Stimulated activated CD4-positive, alpha-beta T cell treated with anti-CD3 and anti-CD28 coated beads, TNF-alpha, amount 100 ng/mL, for 48 hours (primary cell): ENCODE data around the gene ASPSCR1.
"Not testable (repeated sequence)": the region's sequence is repeated elsewhere in the genome, so short reads cannot be mapped to it uniquely, and the experiment has no call there.

ENCODE experiments used
- DNase-seq, 3 donors: peaks; one replicate each; pipeline ENCODE4 v3.0.0-alpha.2; 2020; ENCODE audit warnings: low read depth in 3 of 3

Gene ASPSCR1

DNA sequence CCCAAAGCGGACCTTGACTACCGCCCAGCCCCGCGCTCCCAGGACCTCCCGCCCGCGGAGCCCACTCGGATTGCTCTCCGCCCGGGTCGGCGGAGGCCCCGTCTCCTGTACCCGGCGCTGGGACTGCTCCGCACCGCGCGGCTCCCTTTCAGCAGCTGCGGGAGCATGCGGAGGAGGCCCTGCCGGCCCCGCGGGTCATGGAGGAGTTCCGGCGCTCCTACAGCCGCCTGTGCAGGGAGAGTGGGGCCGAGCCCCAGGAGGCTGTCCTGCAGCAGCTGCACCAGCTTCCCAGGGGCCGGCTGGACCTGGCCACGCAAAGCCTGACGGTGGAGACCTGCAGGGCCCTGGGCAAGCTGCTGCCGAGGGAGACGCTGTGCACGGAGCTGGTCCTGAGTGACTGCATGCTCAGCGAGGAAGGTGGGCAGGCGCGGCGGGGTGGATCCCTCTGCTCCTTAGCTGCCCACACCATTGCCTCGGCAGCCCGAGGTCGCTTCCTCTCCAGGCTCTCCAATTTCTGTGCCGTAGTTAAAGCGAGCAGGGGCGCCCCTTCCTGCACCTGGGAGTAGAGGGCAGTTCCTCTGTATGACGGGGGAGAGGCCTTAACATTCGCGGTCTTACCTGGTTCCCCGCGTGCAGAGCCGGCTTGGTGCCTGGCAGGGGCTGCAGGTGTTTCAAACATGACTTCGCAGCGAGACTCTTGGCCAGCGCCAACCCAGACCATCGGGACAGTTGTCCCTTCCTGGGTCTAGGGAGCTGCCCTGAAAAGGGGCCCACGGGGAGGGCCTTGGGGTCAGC lies 46.2 kb downstream of the ASPSCR1 start:
- DNase-seq = no peak

DNA sequence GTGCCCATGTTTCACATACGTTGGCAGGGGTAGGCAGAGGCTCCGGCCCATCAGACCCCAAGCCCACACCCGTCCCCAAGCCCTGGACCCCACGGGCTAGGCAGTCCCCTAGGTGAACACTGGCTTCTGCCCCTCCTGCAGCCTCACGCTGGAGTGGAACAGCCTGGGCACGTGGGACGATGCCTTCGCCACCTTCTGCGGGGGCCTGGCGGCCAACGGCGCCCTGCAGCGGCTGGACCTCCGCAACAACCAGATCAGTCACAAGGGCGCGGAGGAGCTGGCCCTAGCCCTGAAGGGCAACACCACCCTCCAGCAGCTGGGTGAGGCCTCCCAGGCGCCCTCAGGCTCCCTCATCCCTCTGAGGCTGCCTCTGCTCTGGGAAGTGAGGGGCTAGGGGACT lies 47.4 kb downstream of the ASPSCR1 start:
- no peak for DNase-seq

DNA sequence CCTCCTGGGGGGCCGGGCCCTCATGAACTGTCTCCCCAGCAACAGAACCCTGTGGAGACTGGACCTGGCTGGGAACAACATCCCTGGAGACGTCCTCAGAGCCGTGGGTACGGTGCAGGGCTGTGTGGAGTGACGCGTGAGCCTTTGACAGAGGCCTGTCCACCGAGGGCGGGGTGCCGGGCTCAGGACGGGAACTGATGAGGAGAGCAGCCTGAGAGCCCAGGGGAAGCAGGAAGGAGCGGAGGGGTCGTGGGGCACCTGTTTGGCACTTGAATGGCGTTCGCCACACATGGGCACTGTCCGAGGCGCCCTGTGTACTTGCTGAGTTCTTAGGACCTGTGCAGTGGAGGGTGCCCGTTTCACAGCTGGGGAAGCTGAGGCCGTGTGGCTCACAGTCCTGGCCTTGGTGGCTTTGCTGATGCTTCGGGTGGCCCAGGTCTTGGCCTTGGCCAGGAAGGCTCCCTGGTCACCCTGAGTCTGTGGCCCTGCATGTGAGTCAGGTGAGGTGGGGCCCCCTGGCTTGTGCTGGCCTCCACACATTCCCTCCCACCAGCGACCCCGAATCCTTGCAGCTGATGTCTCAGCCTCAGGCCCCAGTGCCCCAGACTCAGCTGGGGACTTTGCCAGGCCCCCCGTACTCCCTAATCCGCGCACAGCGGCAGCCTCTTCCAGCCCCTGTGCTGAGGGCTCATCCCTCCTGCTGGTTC lies 48.1 kb downstream of the ASPSCR1 start:
- DNase-seq = no peak

DNA sequence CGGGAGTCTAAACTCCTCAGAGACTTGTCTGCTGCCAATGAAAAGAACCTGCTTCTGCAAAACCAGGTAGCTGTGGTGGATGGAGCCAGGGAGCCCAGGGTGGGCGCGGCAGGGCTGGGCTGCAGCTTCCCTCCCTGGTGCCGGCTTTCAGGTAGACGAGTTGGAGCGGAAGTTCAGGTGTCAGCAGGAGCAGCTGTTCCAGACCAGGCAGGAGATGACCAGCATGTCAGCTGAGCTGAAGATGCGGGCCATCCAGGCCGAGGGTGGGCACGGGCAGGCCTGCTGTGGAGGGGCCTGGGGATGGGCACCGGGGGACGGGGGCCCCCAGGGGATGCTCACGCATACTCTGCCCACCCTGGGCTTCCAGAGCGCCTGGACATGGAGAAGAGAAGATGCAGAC lies 50.8 kb downstream of the ASPSCR1 start:
- DNase-seq = no peak

DNA sequence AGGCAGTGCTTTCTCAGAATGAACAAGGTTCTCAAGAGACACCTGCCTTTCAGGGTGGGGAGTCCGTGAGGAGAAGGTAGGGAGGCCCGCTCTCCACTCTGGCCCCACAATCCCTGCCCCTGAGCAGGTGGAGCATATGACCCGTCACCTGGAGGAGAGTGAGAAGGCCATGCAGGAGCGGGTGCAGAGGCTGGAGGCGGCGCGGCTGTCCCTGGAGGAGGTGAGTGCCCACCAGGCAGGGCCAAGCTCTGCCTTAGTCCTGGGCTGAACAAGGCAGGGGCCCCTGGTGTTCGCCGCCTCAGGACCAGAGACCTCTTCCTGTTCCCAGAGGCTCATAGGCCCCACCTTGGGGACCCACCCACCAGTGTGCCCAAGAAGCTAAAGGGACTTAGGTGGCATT lies 51.5 kb downstream of the ASPSCR1 start:
- DNase-seq = no peak

DNA sequence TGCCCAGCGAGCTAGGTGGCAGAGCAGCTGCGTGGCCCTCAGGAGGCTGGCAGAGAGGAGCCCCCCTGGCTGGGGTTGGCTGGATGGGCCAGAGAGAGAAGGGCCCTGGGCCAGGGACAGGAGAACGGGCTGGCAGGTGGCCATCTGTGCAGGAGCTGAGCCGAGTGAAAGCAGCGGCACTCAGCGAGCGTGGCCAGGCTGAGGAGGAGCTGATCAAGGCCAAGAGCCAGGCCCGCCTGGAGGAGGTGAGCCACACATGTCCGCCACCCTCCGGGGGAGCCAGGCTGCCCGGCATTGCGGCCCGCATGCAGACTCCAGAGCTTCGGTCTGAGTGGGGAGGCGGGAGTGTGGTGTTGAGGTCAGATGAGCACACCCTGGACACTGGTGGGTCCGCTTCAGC lies 52.0 kb downstream of the ASPSCR1 start:
- no peak for DNase-seq

DNA sequence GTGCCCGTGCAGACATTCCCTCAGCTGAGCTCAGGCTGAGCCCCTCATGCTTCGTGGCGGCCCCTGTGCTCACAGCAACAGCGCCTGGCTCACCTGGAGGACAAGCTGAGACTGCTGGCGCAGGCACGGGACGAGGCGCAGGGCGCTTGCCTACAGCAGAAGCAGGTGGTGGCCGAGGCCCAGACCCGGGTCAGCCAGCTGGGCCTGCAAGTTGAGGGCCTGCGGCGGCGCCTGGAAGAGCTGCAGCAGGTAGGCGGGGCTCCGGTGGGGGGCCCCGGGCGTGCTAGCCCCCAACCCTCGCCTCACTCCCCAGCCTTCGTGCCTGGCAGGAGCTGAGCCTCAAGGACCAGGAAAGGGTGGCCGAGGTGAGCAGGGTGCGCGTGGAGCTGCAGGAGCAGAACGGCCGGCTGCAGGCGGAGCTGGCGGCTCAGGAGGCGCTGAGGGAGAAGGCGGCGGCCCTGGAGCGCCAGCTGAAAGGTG lies 52.6 kb downstream of the ASPSCR1 start:
- DNase-seq = no peak

DNA sequence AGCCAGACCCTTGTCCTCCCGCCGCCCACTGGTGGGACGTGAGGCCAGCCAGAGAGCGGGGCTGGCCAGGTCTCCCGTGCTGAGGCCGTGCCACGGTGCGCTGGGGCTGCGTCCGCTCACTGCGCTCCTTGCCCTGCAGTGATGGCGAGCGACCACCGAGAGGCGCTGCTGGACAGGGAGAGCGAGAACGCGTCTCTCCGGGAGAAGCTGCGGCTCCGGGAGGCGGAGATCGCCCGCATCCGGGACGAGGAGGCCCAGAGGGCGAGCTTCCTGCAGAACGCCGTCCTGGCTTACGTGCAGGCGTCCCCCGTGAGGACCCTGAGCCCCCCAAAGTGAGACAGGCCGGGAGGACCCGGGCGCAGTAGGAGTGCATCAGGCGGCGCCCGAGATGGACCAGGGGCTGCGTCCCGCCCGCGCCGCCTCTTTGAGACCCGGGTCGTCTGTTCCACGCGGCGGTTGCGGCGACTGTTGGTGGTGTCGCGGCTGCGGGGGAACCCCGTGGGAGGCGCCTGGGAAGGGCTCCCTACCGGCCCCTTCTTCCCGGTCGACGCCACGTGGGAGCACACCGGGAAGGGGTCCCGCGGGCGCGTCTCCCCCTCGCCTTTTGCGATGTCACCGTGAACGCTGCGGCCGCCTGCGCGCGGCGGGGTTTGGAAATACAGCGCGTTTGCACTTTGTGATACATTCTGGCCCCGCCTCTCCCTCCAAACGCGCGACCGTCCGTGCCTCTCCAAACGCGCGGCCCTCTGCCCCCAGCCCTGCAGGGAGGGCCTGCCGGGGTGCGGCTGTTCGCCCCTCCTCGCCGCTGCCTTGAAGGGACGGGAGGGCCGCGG lies 53.3 kb downstream of the ASPSCR1 start:
- peak; percentile 73 to 76 (median 75) for DNase-seq

DNA sequence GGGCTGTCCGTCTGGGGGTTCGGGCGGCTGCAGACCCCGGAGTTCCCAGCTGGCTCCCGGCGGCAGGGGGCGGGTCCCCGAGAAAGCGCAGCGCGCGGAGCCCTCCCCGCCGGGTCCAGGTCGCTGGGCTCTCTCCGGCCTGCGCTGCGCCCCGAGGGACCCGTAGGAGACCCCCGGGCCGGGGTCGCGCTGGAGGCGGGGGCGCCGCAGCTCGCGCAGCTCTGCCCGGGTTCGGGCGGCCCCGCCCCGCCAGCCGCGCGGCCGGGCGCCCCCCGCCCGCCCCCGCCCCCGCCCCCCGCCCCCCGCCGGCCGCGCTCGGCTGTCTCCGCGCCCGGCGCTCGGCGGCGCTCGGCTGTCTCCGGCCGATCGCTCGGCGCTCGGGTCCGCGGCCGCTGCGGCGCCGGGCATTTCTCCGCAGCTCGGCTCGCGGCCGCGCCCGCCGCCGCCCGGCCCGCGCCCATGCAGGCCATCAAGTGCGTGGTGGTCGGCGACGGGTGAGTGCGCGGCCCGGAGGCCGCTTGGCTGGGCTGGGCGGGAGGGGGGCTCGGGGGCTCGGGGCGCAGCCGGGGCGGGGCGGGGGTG lies 54.0 kb downstream of the ASPSCR1 start, which contains the start of gene RAC3:
TSS of gene RAC3 (plus strand) at position 376 of the 582 bp plus-strand sequence. CDS start at position 460, 84 bp downstream.
- no peak for DNase-seq

DNA sequence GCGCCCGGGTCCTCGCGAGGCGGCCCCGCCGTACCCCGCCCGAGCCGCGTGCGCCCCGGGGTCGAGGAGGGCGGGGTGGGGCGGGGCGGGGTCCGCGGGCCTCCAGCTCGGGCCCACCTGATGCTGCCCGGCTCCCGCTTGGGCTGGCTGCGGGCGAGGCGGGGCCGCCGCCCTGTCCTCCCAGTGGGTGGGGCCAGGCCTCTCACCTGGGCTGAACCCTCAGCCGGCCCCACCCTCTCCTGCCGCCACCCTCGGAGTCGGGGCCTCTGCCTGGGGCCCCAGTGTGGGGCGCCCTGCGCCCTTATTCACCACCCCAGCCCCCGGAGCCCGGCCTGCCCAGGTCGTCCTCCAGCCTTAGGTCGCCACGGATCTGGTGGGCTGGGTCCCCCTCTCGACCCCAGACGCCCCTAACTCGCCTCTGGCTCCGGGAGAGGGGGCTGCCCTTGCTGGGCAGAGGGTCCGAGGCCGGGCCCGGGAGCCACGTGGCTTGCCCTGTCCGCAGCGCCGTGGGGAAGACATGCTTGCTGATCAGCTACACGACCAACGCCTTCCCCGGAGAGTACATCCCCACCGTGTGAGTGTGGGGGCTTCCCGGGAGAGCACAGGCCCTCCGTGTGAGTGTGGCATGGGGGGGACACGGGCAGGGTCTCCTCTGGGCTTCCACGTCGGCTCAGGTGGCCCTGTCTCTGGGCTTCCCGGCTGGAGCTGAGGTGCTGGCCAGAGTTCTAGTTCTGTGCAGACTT lies 54.6 kb downstream of the ASPSCR1 start:
- peak in 1 of 3 donors; percentile 58 for DNase-seq

DNA sequence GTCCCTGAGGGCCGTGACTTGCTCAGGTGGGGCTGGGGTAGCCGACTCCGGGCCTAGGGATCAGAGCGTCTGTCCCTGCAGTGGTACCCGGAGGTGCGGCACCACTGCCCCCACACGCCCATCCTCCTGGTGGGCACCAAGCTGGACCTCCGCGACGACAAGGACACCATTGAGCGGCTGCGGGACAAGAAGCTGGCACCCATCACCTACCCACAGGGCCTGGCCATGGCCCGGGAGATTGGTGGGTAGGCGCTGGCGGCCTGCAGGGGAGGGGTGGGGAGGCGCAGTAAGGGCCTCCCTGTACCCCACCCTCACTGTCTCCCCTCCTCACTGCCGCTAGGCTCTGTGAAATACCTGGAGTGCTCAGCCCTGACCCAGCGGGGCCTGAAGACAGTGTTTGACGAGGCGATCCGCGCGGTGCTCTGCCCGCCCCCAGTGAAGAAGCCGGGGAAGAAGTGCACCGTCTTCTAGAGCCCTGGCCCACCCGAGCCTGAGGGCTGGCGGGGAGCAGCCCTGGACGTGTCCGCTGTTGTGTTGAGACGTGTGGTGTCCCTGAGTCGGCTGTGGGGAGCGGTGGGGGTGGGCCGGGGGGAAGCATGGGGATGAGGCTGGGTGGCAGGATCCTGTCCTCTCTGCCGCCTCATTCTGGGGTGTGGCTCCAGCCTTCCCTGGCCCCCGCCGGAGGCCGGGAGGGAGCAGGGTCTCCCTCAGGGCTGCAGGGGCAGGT lies 56.1 kb downstream of the ASPSCR1 start:
- no peak for DNase-seq

DNA sequence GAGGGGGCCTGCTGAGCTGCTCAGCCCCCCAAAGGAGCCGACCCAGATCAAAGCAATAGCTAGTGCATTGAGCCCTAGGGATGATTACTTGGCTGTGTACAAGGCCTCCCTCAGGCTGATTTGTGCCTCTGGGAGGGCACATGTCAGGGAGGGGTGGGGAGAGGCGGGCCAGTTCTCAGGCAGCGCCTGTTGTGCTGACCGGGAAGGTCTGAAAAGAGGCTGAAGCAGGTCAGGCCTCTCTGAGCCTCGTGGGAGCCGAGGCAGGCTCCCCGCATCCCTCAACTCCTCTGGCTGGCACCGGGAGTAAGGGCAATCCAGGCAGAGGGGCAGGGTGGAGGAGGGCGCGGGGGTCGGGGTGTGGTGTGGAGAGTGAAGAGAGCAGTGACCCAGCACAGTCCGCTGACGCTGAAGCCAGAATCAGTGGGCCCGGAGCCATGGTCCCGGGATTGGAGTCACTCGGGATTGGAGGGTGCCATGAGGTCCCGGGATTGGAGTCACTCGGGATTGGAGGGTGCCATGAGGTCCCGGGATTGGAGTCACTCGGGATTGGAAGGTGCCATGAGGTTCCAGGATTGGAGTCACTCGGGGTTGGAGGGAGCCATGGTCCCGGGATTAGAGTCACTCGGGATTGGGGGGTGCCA lies 57.1 kb downstream of the ASPSCR1 start:
- DNase-seq = no peak

DNA sequence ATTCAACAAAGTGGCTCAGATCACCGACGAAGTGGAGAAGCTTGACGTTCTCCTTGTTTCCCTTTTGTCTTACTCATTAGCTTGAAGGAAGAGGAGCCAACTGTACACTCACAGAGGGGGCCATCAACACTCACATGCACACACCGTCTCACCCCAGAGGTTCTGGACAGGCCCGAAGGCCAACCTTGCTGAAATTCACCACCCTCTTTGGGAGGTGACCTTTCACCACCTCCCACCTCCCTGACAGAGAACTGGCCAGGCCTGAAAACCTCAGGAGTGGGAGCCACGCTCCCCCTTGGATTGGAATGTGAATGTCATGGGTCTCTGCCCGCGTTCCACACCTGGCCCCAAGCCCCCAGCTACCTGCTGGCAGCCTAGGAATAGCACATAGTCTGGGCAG lies 58.1 kb downstream of the ASPSCR1 start:
- DNase-seq = no peak

DNA sequence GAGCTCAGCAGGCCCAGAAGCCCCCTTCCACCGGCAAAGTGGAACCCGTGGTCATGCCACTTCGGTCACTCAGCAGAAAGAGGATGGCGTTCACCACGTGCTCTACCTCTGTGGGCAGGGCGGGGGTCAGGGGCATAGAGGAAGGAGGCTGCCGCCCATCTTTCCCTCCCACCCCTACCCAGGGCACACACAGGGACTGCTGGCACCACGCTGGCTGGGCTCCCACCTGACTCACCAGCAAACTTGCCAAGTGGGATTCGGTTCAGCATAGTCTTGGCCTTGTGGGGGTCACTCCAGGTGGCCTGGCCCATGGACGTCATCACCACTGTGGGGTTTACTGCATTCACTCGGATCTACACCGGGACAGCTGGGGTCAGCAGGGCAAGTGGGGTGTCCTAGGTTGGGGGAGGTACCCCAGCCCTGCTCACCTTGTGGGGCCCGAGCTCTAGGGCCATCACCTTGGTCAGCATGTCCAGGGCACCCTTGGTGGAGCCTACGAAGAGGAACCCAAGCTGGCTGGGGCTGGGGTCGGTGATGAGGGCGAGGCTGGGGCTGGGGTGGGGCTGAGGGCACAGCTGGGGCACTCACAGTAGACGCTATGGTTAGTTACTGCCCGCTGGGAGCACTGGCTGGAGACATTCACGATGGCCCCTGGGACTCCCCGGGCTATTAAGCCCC lies 58.7 kb downstream of the ASPSCR1 start:
- DNase-seq = no peak

DNA sequence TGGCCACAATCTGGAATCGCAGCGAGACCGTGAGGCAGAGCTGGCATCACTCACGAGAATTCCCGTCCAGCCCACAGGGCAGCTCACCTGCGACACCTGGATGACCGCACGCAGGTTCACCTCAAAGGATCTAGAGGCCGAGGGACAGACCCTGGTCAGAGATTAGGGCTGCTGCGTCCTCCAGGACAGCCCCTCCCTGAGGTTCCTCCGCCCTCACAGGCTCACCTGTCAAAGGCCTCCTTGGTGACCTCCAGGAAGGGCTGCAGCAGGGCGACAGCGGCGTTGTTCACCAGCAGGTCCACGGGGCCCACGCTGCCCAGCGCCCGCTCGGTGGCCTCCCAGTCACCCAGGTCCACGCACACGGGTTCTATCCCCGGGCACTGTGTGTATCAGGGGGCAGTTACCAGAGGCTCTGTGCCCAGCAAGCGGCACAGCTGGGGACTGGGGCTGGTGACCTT lies 59.2 kb downstream of the ASPSCR1 start:
- no peak for DNase-seq

DNA sequence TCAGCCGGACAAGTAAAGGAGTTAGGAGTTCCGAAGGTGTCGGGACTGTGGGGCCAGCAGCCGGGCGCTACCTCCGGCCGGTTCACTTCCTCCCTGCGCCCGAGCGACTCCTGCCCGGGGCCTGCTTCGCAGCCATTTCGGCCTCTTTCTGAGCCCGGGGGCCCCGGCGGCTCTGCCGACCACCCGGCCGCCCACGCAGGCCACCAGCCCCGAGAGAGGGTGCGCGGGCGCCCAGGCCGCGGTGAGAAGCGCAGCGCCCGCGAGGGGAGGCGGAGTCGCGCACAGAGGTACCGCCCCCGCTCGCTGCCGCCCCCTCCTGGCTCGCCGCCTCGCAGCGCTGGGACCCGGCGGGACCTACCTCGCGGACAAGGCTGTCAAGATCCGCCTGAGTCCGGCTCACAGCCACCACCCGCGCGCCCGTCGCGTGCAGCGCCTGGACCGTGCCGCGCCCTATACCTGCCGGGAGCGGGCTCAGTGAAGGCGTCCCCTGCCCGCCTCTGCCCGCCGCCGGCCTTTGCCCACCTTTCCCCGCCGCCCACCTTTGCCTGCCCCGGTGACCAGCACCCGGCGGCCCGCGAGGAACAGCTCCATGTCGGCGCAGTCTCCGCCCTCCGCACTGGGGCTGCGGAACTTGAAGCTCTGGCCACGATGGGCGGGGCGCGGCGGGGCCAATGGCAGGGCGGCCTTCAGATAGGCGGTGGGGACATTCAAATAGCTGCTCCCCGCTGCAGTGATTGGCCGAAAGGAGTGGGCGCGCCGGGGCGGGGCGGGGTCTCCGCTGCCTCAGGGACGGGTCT lies 59.9 kb downstream of the ASPSCR1 start, which contains the start of gene DCXR:
TSS of gene DCXR (minus strand) at position 606 of the 797 bp plus-strand sequence. CDS start at position 591, 15 bp downstream.
- peak; percentile 92 to 94 (median 93) for DNase-seq

DNA sequence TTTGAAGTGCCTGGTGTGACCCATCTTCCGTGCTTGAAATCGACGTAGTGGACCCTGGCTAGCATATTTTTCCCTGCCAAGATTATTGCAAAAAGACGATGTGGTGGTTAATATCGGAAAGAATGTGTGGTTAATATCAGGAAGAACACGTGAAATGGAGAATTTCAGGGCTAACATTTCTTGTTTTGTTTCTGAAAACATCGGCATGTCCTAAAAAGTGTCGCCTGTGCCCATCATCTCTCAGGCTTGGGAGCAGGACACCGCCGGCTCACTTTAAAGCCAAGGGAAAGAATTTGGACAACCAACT lies 60.4 kb downstream of the ASPSCR1 start:
- DNase-seq = no peak

DNA sequence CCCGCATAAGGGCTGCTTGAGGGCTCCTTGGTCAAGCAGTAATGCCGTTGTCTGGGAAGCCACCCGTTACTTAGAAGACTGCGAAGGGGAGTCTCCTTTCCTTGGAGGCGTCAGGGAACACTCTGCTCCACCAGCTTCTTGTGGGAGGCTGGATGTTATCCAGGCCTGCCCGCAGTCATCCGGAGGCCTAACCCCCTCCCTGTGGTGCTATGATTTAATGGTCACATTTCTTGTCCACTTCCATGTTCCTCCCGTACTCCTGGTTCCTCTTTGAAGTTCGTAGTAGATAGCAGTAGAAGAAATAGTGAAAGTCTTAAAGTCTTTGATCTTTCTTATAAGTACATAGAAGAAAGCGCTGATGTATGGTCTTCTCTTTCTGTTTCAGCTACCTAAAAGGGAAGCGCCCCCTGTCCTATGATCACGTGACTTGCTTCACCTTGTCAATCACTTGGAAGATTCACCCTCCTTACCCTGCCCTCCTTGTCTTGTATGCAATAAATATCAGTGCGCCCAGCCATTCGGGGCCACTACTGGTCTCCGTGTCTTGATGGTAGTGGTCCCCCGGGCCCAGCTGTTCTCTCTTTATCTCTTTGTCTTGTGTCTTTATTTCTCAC lies 61.5 kb downstream of the ASPSCR1 start:
- DNase-seq = not testable (repeated sequence)
